Muscle of back (tissue), 13 donors: ENCODE results near the gene SLC12A6. TPM values are rescaled to one million over a fixed set of nuclear protein-coding genes. Genes with fewer than 3 reads are reported as not detected.
A peak's percentile ranks its signal among the peaks of the same experiment; 100 is the strongest.
"Not testable (repeated sequence)": the region's sequence is repeated elsewhere in the genome, so short reads cannot be mapped to it uniquely, and the experiment has no call there.

Experiments
- DNase-seq, 3 donors: peaks; one replicate each; pipeline versions ENCODE4 v3.0.0 to v3.0.0-alpha.2; 2013
- long read RNA-seq, 9 donors: transcript quantifications; one replicate each; lab custom pipeline, GENCODE V29; 2026
- polyA plus RNA-seq, 10 donors: library from polyadenylated mRNA; unstranded; fragments of 120-200 nt; gene quantifications; one replicate each; pipeline ENCODE4 v1.2.1, GENCODE V29; 2013; ENCODE audit not compliant: insufficient read length in 10 of 10

SLC12A6 gene
- polyA plus RNA-seq: 10 to 100 TPM; 11.8 to 25.1 (median 17.8) TPM
- long read RNA-seq, donor 1, partial matches to known transcripts: 14 of 63 reads
- long read RNA-seq, donor 1, other reads (novel, unspliced or antisense): 49 of 63 reads
- long read RNA-seq, donor 2, full-length matches to known transcripts: 1 of 1 reads
- long read RNA-seq, donor 2, partial matches to known transcripts: 0 of 1 reads
- long read RNA-seq, donor 2, other reads (novel, unspliced or antisense): 0 of 1 reads
- long read RNA-seq, donor 3: 0 reads
- long read RNA-seq, donor 4, partial matches to known transcripts: 65 of 119 reads
- long read RNA-seq, donor 4, other reads (novel, unspliced or antisense): 54 of 119 reads
- long read RNA-seq, donor 5: 0 reads
- long read RNA-seq, donor 6: 0 reads
- long read RNA-seq, donor 7, partial matches to known transcripts: 0 of 1 reads
- long read RNA-seq, donor 7, other reads (novel, unspliced or antisense): 0 of 1 reads
- long read RNA-seq, donor 8: 0 reads
- long read RNA-seq, donor 9: 0 reads

- peak; percentile 91 to 97 (median 92) for DNase-seq
These were observed at the start of gene SLC12A6 for GRCh38 chr15:34337557-34338306. Gene SLC12A6 (minus strand): TSS chr15:34337781. CDS start chr15:34336680, 1,101 bp downstream.

DNA sequence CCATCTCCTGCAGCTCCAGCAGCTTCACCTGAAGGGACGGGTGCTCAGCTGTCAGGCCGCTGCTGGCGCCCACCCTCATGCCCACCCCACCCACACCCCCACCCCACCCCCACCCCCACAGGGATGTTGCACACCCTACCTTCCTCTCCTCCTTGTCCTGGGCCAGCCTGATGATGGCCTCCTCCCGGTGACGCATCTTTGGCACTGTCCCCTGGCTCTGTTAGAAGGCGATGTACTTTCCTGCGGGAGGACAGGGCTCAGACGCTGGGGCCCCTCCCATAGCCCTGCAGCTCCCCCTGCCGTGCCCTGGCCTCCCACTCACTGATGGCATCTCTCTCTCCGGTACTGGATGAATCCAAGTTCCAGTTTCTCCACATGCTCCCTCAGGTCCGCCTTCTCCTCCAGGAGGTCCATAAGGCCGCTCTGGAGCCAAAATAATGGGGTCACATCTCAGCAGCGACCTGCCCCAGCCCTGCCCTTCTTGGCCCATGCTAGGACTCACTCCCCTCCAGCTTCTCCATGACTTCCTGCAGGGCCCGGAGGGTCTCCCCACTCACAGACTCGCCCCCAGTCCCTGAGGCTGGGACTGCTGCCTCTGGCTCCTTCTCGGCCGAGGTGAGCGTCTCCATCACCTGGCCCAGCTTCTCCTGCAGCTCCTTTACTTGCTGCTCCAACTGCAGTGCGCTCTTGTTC lies 44.4 kb upstream of the SLC12A6 start:
- DNase-seq: not testable (repeated sequence)

- DNase-seq: not testable (repeated sequence)
These were observed 42.9 kb upstream of the SLC12A6 start for GRCh38 chr15:34380491-34380890.

GRCh38 chr15:34376856-34377255 lies 39.3 kb upstream of the SLC12A6 start:
- DNase-seq: no peak

GRCh38 chr15:34375541-34375940 lies 38.0 kb upstream of the SLC12A6 start:
- DNase-seq: not testable (repeated sequence)

GRCh38 chr15:34374816-34375215 lies 37.2 kb upstream of the SLC12A6 start:
- no peak for DNase-seq

- DNase-seq: no peak
These were observed 36.4 kb upstream of the SLC12A6 start for GRCh38 chr15:34373951-34374350.

DNA sequence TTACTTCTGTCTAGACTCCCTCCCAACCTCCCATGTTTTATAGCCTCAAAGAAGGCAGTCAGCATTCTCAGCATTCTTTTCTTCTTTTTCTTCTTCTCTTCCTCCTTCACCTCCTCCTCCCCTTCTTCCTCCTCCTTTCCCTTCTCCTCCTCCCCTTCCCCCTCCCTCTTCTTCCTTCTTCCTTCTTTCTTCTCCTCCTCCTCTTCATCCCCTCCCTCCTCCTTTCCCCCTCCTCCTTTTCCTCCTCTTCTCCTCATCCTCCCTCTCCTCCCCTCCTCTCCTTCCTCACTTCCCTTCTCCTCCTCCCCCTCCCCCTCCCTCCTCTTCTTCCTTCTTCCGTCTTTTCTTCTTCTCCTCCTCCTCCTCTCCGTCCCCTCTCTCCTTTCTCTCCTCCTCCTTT lies 33.1 kb upstream of the SLC12A6 start:
- no peak for DNase-seq

DNA sequence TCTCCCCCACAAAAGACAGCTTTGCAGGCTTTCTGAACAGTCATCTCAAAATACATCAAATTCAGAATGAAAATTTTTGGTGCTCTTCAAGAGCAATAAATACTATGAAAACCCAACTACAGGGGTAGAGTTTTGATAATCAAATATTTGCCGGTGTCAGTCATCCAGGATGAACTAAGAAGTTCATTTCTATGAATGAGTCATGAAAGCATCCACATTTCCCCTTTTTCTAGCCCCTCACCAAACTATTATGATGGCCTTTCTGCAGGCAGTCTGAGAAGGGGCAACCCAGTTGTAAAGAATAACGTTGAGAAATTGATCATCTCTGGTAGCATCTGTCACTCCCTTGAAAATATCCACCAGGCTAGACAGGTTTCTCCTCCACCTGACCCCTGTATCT lies 32.5 kb upstream of the SLC12A6 start:
- DNase-seq: no peak

DNA sequence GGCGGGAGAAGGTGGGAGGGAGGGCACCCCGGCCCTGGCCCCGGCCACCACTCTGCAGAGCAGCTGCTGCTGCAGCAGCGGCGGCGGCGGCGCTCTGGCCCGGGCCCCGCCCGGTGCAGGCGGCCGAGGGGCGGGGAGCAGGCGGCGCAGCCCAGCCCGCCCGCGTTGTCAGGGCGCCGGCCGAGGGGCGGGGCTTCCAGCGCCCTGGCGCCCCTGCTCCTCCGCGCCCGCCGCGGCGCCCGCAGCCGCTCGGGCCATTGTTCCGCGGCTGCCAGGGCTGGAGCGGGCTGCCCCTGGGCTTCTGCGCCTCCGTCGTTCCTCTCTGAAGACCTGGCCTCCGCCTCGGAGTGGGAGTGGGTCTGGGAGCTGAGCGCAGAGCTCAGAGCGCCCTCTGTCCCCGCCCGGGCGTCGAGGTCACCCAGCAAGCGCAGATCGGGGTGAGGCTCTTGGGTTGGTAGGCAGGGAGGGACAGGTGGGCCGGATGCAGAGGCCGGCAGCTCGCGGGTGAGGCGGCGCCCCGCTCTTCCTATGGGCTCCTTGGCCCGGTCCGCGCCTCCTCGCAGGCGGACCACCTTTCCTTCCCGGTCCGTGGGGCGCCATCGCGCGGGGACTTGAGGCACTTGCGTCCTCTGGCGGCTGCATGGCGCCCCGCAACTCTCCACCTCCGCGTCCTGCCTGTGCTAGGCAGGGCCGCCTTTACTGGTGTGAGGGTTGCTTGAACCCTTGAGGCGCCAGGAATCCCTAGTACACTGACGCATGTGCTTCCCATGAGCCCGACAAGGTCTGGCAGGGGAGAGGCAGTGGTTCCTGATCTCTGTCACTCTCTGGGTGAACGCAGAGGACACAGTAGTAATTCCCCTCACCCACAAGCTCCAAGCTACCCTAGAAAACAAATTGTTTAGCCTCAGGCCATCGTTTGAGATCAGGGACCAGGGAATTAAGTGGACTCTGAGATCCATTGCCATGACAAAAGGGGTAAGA lies 29.8 kb upstream of the SLC12A6 start, which contains the start of gene LPCAT4:
Gene LPCAT4 (minus strand): TSS at position 96 of the 981 bp plus-strand sequence. CDS start 96 bp downstream, outside the sequence.
- DNase-seq: peak; percentile 79 to 96 (median 91)

DNA sequence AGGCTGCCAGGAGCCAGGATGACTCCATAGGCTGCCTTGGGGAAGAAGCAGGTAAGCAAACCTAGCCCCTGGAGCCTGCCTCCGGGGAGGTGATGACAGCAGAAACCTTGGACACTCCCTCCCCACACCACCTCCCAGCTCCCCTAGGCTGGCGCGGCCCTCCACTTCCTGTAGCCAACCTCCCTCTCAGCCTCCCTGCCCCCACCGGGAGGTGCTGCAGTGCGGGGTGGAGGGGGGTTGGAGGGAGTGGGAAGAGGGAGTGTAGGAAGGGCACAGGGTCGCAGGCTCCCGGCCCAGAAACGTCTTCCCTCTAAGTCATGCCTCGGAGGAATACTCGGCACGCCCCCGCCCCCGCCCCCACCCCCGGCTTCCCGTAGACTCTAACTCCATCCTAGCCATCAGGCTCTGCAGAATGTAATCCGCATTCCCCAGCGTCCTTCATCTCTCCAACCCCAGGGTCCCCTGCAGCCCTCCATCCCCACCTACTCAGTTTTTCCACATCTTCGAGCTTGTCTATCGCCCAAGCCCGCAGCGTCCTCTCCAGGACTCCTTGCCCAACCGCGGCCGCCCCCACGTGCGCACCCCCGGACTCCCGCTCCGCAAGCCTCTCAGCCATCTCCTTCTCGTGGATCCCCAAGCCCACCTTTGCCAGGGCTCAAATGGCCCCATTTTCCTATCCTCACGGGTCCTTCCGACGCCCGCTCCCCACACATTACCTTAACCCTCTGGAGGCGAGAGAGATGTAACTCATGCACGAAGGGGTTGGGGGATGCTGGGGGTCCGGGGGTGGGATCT lies 28.9 kb upstream of the SLC12A6 start:
- DNase-seq: peak; percentile 41 to 70 (median 41)

GRCh38 chr15:34365836-34366235 lies 28.3 kb upstream of the SLC12A6 start:
- DNase-seq: no peak

- DNase-seq: peak in 1 of 3 donors; percentile 25
These were observed 27.7 kb upstream of the SLC12A6 start for GRCh38 chr15:34365091-34365825.

- no peak for DNase-seq
These were observed 26.5 kb upstream of the SLC12A6 start for GRCh38 chr15:34364041-34364440.

GRCh38 chr15:34362047-34362773 lies 24.6 kb upstream of the SLC12A6 start:
- no peak for DNase-seq

DNA sequence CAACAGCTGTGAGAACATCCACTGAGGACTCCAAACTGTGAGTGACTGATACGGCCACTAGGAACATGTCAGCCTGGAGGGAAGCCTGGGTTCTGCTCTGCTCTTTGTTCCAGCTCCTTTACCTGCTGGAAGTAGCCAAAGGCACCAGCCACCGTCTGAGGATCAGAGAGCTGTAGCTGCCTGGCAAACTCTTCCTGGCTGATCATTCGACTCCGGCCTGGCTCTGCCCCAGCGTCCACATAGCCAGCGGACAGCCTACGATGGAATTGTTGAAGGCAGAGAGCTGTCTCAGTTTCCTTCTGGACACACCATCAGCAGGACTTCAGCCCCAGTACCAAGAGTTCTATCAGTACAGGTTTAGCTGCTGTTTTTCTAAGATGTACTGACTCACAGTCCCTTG lies 23.7 kb upstream of the SLC12A6 start:
- no peak for DNase-seq

- no peak for DNase-seq
These were observed 22.7 kb upstream of the SLC12A6 start for GRCh38 chr15:34360298-34360697.

DNA sequence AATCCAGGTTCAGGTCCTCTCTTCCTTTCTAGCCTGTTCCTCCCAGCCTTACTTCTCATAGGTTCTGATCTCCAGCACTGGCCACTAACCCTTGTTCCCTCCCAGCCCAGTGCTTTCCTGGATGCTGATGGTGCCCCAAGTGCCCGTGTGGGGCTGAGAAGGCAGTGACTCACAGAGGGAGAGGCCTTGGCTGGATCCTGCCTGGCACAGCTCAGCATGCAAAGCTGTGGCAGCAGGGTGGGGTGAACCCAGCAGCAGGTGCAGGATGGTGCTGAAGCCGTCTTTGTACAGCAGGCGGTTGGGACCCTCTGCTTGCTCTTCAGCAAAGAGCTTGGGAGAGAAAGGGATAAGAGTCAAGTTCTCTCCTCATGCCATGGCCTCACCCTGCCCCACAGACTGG lies 21.8 kb upstream of the SLC12A6 start:
- DNase-seq: no peak
